GM23248 (cell line): Measurements from ENCODE around the gene CEACAM1.

ENCODE experiments used
- EZH2 ChIP-seq: fragments of 200-600 bp; sonication (generic); IDR thresholded peaks from 2 replicates; pipeline ENCODE4 v1.6.1; 2018; ENCODE audit warnings: antibody characterized with exemption, mild to moderate bottlenecking; ENCODE audit not compliant: insufficient read depth, poor library complexity, severe bottlenecking
- EZH2phosphoT487 ChIP-seq: fragments of 200-600 bp; sonication (generic); IDR thresholded peaks from 2 replicates; pipeline ENCODE4 v1.6.1; 2018; ENCODE audit warnings: antibody characterized with exemption, moderate library complexity, mild to moderate bottlenecking, low read depth; ENCODE audit not compliant: insufficient read depth

- no peak for TF ChIP-seq EZH2
- TF ChIP-seq EZH2phosphoT487: no peak
These were observed 15.5 kb downstream of the CEACAM1 start for GRCh38 chr19:42512743-42513304.
